ENCODE results near the gene TRIM41. TPM values are rescaled to one million over a fixed set of nuclear protein-coding genes. Genes with fewer than 3 reads are reported as not detected.

Gene TRIM41
- total and polyA plus RNA-seq, 2 of the 13 experiments (the other 11 are each of a cell fraction or from before 2014, with no cell fraction given): 10.2 to 16.7 TPM

DNA sequence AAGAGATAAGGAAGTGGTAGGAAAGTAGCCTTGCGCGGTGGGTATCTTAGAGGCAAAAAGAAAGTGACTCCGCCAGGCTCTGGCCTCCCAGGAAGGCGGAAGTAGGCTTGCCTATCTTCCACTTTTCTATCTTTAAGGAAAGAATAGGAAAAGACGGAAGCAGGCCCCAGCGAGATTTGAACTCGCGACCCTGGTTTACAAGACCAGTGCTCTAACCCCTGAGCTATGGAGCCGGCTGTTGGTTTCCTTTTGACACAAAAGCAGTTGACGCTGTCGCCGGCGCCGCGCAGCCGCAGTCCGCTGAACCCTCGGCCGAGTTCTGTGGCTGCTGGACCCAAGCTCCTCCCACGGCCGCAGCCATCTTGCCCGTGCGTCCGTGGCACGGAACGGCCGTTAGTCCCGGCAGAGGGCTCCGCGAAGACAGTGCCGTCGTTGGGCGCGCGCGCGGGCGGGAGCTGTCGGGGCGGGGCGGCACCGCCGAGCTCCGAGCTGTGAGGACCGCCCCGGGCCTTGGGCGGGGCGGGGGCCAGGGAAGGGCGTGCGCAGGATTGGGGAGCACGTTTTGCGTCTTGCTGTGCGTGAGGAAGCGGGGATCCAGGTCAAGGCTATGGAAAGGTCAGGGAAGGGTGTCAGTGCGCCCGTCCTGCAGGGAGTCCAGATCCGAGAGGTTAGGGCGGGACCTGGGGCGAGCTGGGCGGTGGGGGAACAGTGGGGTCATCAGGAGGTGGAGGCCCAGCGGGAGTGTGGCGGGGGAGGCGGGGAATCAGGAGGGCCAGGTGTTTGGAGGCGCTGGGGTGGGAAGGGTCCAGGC lies 31.4 kb upstream of the TRIM41 start (continued):
- TF ChIP-seq, protein P1, sequence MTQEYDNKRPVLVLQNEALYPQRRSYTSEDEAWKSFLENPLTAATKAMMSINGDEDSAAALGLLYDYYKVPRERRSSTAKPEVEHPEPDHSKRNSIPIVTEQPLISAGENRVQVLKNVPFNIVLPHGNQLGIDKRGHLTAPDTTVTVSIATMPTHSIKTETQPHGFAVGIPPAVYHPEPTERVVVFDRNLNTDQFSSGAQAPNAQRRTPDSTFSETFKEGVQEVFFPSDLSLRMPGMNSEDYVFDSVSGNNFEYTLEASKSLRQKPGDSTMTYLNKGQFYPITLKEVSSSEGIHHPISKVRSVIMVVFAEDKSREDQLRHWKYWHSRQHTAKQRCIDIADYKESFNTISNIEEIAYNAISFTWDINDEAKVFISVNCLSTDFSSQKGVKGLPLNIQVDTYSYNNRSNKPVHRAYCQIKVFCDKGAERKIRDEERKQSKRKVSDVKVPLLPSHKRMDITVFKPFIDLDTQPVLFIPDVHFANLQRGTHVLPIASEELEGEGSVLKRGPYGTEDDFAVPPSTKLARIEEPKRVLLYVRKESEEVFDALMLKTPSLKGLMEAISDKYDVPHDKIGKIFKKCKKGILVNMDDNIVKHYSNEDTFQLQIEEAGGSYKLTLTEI (CRISPR knock-in tag; conservative IDR thresholded peaks at IDR 0.05): no peak
- TF ChIP-seq ZNF629 (CRISPR knock-in tag; conservative IDR thresholded peaks at IDR 0.05): peak; percentile 67
- no peak for TF ChIP-seq ZNF598 (CRISPR knock-in tag; IDR thresholded peaks at IDR 0.05; ENCODE audit: borderline replicate concordance)
- peak; percentile 45; the same call in 1 of the 2 replicates for TF ChIP-seq ZSCAN12 (CRISPR knock-in tag; IDR thresholded peaks at IDR 0.05)
- peak; percentile 67 for TF ChIP-seq ZNF350 (CRISPR knock-in tag; IDR thresholded peaks at IDR 0.05; ENCODE audit: borderline replicate concordance, low read depth)
- peak; percentile 95; the same call in 1 of the 2 replicates for TF ChIP-seq ZNF556 (CRISPR knock-in tag; IDR thresholded peaks at IDR 0.05; ENCODE audit: borderline replicate concordance)
- no peak for TF ChIP-seq ZNF749 (CRISPR knock-in tag; IDR thresholded peaks at IDR 0.05; ENCODE audit: borderline replicate concordance)
- peak; percentile 77 for TF ChIP-seq DNMT1 (CRISPR knock-in tag; IDR thresholded peaks at IDR 0.05)
- TF ChIP-seq ZBTB7A (CRISPR knock-in tag; IDR thresholded peaks at IDR 0.05): no peak
- TF ChIP-seq GTF3A (CRISPR knock-in tag; conservative IDR thresholded peaks at IDR 0.05): peak; percentile 98
- peak; percentile 45; the same call in 1 of the 2 replicates for TF ChIP-seq SOX5 (CRISPR knock-in tag; IDR thresholded peaks at IDR 0.05; ENCODE audit: borderline replicate concordance)
- peak; percentile 99 for TF ChIP-seq MAF1 (CRISPR knock-in tag; IDR thresholded peaks at IDR 0.05; ENCODE audit: borderline replicate concordance)
- TF ChIP-seq SP140L (CRISPR knock-in tag; IDR thresholded peaks at IDR 0.05; ENCODE audit: borderline replicate concordance): no peak
- TF ChIP-seq SRY (CRISPR knock-in tag; IDR thresholded peaks at IDR 0.05): no peak; the same call in 1 of the 2 replicates
- 0 out of 2 replicates have a peak, but pooled peaks have one; percentile 9 for TF ChIP-seq XBP1 (CRISPR knock-in tag; IDR thresholded peaks at IDR 0.05)
- peak; percentile 59; the same call in 1 of the 2 replicates for TF ChIP-seq WIZ (CRISPR knock-in tag; IDR thresholded peaks at IDR 0.05)
- no peak for TF ChIP-seq ZNF891 (CRISPR knock-in tag; IDR thresholded peaks at IDR 0.05)
- 0 out of 2 replicates have a peak, but pooled peaks have one; percentile 9 for TF ChIP-seq ZNF652 (CRISPR knock-in tag; IDR thresholded peaks at IDR 0.05; ENCODE audit: borderline replicate concordance, low read depth)
- no peak; the same call in 1 of the 2 replicates for TF ChIP-seq ETV6 (CRISPR knock-in tag; conservative IDR thresholded peaks at IDR 0.05)
- TF ChIP-seq SCMH1 (CRISPR knock-in tag; IDR thresholded peaks at IDR 0.05; ENCODE audit: borderline replicate concordance): no peak
- TF ChIP-seq NONO (IDR thresholded peaks at IDR 0.05): no peak
- peak; percentile 96 for TF ChIP-seq NONO (CRISPR knock-in tag; conservative IDR thresholded peaks at IDR 0.05)
- TF ChIP-seq MTA1 (CRISPR knock-in tag; IDR thresholded peaks at IDR 0.05; ENCODE audit: borderline replicate concordance): 0 out of 2 replicates have a peak, but pooled peaks have one; percentile 56
- peak; percentile 84; the same call in 1 of the 2 replicates for TF ChIP-seq ZBTB38 (CRISPR knock-in tag; IDR thresholded peaks at IDR 0.05)
- TF ChIP-seq ZNF878 (CRISPR knock-in tag; IDR thresholded peaks at IDR 0.05): no peak; the same call in 1 of the 2 replicates
- TF ChIP-seq ZNF879 (CRISPR knock-in tag; IDR thresholded peaks at IDR 0.05): no peak
- no peak for TF ChIP-seq POGZ (CRISPR knock-in tag; IDR thresholded peaks at IDR 0.05)
- TF ChIP-seq ZKSCAN5 (CRISPR knock-in tag; IDR thresholded peaks at IDR 0.05): no peak
- TF ChIP-seq JUND (CRISPR knock-in tag; IDR thresholded peaks at IDR 0.05): peak; percentile 38; the same call in 1 of the 2 replicates
- TF ChIP-seq, protein P2, sequence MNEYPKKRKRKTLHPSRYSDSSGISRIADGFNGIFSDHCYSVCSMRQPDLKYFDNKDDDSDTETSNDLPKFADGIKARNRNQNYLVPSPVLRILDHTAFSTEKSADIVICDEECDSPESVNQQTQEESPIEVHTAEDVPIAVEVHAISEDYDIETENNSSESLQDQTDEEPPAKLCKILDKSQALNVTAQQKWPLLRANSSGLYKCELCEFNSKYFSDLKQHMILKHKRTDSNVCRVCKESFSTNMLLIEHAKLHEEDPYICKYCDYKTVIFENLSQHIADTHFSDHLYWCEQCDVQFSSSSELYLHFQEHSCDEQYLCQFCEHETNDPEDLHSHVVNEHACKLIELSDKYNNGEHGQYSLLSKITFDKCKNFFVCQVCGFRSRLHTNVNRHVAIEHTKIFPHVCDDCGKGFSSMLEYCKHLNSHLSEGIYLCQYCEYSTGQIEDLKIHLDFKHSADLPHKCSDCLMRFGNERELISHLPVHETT (CRISPR knock-in tag; conservative IDR thresholded peaks at IDR 0.05): peak; percentile 96
